NCI-H1048 (cell line): ENCODE results near the gene BACH2.
"Not testable (repeated sequence)": the region's sequence is repeated elsewhere in the genome, so short reads cannot be mapped to it uniquely, and the experiment has no call there.

Experiments
- DNase-seq: peaks from one replicate; lab custom pipeline; 2025; lab: John Stamatoyannopoulos, UW

Gene BACH2

DNA sequence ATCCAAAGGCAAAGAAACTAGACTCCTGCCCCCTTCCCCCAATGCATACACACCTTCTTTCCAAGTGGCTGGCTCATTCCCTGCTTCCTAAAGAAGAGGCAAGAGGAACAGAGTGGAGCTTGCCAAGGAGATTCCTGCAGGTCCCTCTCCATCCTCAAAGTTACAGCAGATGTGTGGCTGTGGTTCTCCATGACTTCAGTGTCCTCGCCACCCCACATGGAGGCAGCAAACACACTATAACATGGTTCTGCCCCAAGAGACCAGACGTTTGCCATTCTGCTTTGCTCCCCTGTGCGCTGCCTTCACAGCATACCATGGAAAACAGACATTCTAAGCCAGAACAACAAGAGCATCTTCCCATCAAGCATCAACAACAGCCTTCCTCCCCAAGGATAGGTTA lies 84.4 kb downstream of the BACH2 start:
- DNase-seq, result no peak

GRCh38 chr6:90209527-90209926 lies 87.1 kb downstream of the BACH2 start:
- DNase-seq, result no peak

GRCh38 chr6:90208690-90209089 lies 88.0 kb downstream of the BACH2 start:
- DNase-seq, result not testable (repeated sequence)

DNA sequence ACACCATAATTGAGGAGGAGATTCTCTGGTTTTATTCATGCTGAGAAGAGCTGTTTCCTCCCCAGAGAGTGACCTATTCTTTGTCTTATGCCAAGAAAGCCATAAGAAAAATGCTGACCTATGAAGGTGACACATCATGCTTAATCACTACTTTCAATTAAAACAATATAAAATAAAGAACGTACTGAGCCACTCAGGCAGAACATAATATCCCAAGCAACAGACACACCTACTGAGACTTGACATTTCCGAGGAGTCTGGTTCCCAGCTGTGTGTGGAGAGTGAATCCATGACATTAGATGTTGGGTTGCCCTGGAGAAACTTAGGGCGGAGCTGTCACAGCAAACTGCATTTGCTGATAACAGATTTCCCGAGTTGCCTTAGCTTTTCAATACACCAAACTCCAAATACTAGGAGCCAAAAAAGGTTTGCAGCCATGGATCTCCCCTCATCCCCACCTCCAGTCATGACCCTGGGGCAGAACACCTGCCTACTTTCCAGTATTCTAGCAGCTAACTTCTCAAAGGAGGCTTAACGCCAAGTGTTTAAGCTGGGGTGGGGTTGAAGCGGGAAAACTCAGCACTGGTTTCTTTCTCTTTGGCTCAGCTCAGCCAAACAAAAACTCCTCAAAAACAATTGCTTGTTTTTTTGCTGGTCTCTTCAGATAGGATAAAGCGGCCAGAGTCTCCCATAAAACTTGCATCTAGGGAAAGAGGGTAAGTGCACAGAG lies 92.2 kb downstream of the BACH2 start:
- no peak for DNase-seq

GRCh38 chr6:90203672-90204071 lies 93.0 kb downstream of the BACH2 start:
- no peak for DNase-seq

DNA sequence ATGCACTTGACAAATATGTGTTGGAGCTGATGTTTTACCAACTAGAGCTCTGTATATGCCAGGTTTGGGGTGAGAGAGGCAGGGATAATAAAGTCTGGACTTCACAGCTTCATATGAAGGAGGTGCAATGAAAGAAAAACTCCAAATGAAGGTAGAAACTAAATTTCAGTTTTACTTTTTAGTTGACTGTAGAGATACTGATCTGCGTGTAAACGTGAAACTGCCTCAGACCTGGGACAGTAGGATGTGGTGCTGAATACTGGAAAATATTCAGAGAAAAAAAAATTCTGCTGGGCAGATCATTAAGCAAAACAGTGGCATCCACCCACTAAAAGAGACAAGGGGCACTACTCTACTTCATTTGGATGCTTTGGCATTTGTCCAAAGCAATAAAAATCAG lies 94.5 kb downstream of the BACH2 start:
- DNase-seq, result no peak

GRCh38 chr6:90199900-90200299 lies 96.7 kb downstream of the BACH2 start:
- DNase-seq, result no peak

GRCh38 chr6:90198758-90199425 lies 97.8 kb downstream of the BACH2 start:
- no peak for DNase-seq

- no peak for DNase-seq
Observed at GRCh38 chr6:90197854-90198496, 98.7 kb downstream of the BACH2 start.

DNA sequence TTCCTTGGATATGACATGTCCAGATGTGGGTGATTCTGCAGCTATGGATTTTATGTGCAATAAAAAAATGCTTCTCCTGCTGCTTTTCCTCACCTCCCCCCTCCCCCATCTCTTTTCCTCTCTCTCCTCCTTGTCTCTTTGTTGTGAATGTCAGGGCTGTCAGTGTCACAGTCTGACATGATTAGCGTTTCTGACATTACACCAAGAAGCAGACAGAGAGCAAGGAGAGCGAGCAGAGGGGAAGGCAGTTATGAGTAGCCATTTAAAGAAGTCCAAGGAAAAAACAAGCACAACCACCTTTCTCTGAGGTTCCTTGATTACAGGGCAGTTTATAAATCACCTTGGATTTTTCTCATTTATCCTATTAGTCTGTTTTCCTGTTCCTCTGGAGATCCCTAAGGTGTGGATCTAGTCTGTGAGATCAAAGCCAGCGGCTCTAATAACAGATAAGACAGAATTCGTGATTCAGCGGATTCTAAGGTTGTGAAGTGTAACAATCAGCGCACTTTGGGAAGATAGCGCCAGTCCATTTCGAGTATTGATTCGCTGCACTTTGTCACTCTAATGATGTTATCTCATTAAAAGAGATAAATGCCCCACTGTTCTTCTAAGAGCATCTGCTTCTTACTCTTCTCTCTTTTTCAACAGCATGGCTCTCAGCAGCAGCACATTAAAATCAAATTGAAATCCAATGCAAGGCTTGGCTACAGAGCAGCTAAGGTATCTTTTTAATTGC lies 101.4 kb downstream of the BACH2 start:
- no peak for DNase-seq

DNA sequence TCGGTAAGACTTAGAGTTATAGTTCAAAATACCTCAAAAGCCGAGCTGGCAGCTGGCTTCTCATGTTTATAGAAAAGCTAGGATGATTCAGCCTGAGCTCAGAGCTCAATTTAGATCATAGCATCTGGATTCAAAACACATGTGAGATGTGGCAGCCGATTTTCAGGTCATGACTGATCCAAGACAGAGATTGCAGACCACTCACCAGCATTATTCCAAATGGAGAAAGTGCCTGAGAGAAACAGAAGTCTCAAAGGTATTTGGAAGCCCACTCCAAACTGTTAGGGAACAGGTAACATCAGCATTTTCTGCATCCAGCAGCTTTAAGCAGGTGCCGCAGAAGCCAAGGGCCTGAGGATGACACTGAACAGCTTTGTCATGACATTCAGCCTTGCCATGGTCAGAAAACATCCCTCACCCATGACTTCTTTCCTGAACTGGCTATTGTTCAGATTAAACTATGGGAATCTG lies 102.2 kb downstream of the BACH2 start:
- no peak for DNase-seq

DNA sequence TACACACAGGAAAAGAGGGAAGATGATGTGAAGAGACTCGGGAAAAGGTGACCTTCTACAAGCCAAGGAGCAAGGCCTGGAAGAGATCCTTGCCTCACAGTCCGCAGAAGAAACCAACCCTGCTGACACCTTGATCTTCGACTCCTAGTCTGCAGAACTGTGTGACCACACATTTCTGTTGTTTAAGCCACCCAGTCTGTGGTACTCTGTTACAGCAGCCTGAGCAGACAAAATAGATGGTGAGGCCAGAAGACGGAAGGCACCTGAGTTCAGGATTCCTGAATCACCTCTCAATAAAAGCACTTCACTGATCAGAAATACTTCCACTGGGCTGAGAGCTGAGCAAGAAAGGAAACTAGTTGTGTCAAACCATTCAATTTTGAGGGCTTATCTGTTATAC lies 103.3 kb downstream of the BACH2 start:
- no peak for DNase-seq

DNA sequence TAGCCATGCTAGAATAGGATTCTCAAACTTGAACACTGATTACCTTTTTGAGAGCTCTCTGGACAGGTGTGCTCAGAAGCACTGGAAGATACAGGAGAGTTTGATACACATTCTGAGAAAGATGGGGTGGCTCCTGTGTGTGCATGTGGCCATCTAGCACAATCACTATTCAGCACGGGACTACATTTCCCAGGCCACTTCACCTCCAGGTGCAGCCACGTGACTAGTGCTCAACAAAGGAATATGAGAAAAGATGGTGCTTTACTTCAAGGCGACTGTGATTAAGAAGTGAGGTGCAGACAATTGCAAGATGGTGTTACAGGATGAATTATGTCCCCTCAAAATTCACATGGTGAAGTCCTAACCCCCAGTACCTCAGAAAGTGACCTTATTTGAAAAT lies 103.8 kb downstream of the BACH2 start:
- no peak for DNase-seq

DNA sequence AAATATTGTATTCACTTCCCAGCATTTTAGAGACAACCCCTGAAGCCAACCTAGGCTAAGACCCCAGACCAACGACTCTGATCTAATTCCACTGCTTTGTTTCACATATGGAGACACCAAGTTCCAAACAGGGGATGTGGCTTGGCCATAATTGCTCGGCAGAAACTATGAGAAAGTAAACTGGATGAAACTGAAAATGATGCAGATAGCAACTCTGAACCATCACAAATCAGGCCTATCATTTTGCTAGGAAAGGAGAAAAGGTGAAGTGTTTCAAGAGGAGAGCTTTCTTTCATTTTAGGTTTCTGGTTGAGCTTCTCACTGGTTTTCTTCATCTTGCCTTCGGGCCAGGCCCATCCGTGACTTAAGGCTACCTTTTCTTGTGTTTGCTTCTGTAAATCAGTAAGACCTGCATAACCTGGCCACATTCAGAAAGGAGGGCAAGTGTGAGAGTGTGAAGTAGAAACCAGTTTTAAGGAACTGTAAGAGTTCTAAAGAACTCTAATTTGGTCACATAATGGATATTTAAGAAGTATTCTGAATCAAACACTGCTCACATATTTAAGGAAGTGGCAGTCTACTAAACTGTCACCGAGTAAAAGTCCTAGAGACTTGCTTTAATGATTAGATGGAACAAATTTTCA lies 105.8 kb downstream of the BACH2 start:
- DNase-seq, result no peak

DNA sequence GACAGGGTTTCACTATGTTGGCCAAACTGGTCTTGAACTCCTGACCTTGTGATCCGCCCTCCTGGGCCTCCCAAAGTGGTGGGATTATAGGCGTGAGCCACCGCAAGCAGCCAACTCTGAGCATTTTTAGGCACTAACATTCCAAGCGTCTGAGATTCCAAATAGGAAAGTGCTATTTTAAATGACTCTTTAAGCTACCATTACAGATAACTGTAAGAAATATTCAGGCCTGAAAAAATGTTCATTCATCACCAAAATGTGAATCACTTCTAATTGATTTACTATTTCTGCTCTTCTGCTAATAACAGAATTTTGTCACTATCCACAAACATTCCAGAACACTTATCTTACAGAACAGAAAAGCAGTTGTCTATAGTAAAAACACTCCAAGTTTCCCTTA lies 106.5 kb downstream of the BACH2 start:
- DNase-seq, result no peak

DNA sequence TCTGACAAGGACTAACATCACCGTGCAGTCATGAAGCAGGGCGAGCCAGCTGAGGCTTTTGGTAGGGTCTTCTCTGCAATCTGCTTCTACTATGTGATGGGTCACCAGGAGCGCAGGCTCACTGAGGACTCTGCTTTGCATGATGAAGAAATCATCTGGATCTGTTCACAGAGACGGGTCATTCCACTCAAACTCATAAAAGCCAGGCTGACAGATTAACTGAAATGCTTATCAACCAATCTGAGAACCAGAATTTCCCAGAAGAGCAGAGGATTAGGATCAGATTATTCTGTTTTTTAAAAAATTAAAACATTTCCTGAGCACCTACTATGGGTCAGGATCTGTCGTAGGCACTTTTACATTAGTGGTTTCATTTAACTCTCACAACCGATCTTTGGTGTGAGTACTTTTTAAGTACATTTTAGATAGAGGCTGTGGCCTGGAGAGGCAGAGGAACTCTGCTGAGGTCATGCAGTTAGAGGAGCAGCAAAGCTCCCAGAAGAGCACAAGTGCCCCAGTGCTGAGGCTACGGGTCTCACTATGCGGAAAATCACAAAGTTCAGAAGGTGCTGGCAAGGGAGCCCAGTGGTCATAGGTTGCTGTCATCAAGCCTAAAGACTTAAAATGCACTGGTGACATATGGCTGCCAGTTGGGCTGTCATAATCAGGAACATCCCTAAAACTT lies 109.1 kb downstream of the BACH2 start:
- DNase-seq, result no peak

DNA sequence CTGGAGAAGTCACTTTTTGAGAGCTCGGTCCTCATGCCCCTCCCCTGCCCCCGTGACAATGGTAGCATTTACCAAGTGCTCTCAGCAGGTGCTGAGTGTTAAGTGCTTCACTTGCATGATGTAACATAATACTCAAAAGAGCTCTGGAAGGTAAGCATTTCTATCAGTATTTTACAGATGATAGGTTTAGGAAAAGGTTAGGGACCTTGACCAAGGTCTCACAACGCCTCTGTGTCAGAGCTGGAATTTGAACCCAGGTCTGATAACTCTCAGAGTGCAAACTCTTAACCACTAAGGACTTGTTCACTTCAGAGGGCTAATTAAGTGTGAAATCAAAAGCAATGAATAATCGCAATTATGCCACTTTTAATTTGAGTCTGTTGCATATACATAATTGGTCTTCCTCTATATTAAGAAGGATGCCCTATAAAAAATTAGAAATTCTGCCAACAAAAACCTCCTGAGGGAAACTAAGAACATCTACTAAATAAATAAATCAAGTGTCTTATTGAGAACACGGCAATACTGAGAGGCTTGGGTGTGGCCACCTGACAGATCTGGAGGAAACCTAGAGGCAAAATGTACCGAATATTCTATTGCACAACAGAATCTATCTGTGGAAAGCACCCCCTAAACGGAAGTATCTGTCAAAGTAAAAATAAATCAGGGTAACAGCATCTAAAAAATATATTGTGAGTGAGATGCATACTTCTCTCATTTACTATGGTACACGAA lies 109.8 kb downstream of the BACH2 start:
- no peak for DNase-seq

GRCh38 chr6:90186026-90186425 lies 110.6 kb downstream of the BACH2 start:
- DNase-seq, result no peak

- peak; percentile 86 for DNase-seq
Observed at GRCh38 chr6:90184334-90185298, 112.0 kb downstream of the BACH2 start.
